ENCODE data around the gene DOCK9.

GRCh38 chr13:98792785-98793495, 184.9 kb downstream of the DOCK9 start:
- TF ChIP-seq CTCF (IDR thresholded peaks at IDR 0.05) = no peak
- no peak for TF ChIP-seq POLR2AphosphoS5 (IDR thresholded peaks at IDR 0.05; ENCODE audit: insufficient read depth in 1 of 2, low read depth in 1 of 2)
- no peak for TF ChIP-seq POLR2A (IDR thresholded peaks at IDR 0.05)
